ENCODE results near the gene HAPLN1.

DNA sequence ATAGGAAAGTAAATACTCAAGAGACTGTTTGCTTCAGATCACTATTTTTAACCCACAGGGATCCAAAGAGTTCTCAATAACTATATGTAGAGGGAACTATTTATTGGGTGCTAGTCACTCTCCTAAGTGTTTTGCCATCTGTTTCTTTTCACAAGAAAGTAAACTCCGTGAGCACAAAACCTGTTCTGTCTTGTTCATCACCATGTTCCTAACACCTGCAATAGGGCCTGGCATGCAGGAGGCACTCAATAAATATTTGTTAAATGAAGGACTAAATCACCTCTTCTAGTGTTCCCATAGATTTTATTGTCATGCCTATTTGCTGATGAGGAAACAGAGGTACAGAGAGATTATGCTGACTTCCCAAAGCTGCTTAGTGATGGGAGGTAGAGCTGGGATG lies 130.9 kb downstream of the HAPLN1 start:
- TF ChIP-seq, protein P1, sequence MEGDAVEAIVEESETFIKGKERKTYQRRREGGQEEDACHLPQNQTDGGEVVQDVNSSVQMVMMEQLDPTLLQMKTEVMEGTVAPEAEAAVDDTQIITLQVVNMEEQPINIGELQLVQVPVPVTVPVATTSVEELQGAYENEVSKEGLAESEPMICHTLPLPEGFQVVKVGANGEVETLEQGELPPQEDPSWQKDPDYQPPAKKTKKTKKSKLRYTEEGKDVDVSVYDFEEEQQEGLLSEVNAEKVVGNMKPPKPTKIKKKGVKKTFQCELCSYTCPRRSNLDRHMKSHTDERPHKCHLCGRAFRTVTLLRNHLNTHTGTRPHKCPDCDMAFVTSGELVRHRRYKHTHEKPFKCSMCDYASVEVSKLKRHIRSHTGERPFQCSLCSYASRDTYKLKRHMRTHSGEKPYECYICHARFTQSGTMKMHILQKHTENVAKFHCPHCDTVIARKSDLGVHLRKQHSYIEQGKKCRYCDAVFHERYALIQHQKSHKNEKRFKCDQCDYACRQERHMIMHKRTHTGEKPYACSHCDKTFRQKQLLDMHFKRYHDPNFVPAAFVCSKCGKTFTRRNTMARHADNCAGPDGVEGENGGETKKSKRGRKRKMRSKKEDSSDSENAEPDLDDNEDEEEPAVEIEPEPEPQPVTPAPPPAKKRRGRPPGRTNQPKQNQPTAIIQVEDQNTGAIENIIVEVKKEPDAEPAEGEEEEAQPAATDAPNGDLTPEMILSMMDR (IDR thresholded peaks at IDR 0.05; ENCODE audit: low read length), result no peak
- TF ChIP-seq EZH2 (optimal IDR thresholded peaks at IDR 0.05; ENCODE audit: low read depth, low read length), result no peak
